Duodenal mucosa (tissue), 2 donors: ENCODE data around the gene PLCH2.

Source experiments
- H3K27ac ChIP-seq: one replicate; pipeline ENCODE4 v1.7.0; 2013; ENCODE audit warnings: low read depth, low read length
- H3K27me3 ChIP-seq, 2 donors: one replicate each; pipeline ENCODE4 v1.7.0; 2013; ENCODE audit warnings: low read length in 2 of 2, control low read depth in 1 of 2; ENCODE audit not compliant: insufficient read depth in 2 of 2, control insufficient read depth in 1 of 2
- H3K36me3 ChIP-seq, 2 donors: one replicate each; pipeline ENCODE4 v1.7.0; 2013; ENCODE audit warnings: low read length in 2 of 2, control low read depth in 1 of 2; ENCODE audit not compliant: insufficient read depth in 2 of 2, control insufficient read depth in 1 of 2
- H3K4me1 ChIP-seq, 2 donors: one replicate each; pipeline ENCODE4 v1.7.0; 2013; ENCODE audit warnings: low read length in 2 of 2, control low read depth in 1 of 2; ENCODE audit not compliant: insufficient read depth in 2 of 2, control insufficient read depth in 1 of 2
- H3K4me3 ChIP-seq, 2 donors: one replicate each; pipeline ENCODE4 v1.7.0; 2013; ENCODE audit warnings: low read length in 2 of 2, low read depth in 1 of 2
- H3K9ac ChIP-seq, 2 donors: one replicate each; pipeline ENCODE4 v1.7.0; 2013; ENCODE audit warnings: low read length in 2 of 2, low read depth in 1 of 2
- H3K9me3 ChIP-seq, 2 donors: one replicate each; pipeline ENCODE4 v1.7.0; 2013; ENCODE audit warnings: low read length in 2 of 2, control low read depth in 1 of 2; ENCODE audit not compliant: control insufficient read depth in 1 of 2

The PLCH2 gene

GRCh38 chr1:2530513-2531361 is 54.6 kb downstream of the PLCH2 start:
- H3K9me3 ChIP-seq, result no peaks in the 10 kb centered on the region
- no peak overlapping the region for H3K9ac ChIP-seq
- H3K27me3 ChIP-seq, result peaks cover 33 to 35% of the 10 kb centered on the region in 2 donors
- H3K4me1 ChIP-seq, result peaks cover 33 to 38% of the 10 kb centered on the region in 2 donors
- H3K4me3 ChIP-seq, result no peak overlapping the region
- no peak overlapping the region for H3K27ac ChIP-seq
- H3K36me3 ChIP-seq, result no peaks in the 10 kb centered on the region

GRCh38 chr1:2532485-2533160 is 56.5 kb downstream of the PLCH2 start:
- Histone ChIP-seq H3K9me3 (no peaks in the 10 kb centered on the region), H3K27ac (no peak overlapping the region), H3K36me3 (no peaks in the 10 kb centered on the region), H3K4me3 (no peak overlapping the region), H3K27me3 (peaks cover 45 to 47% of the 10 kb centered on the region in 2 donors), H3K4me1 (peaks cover 33 to 44% of the 10 kb centered on the region in 2 donors), H3K9ac (no peak overlapping the region)

- peaks cover 33 to 44% of the 10 kb centered on the region in 2 donors for H3K4me1 ChIP-seq
- no peaks in the 10 kb centered on the region for H3K36me3 ChIP-seq
- H3K27ac ChIP-seq, result no peak overlapping the region
- no peaks in the 10 kb centered on the region for H3K9me3 ChIP-seq
- H3K27me3 ChIP-seq, result peaks cover 44 to 47% of the 10 kb centered on the region in 2 donors
- no peak overlapping the region for H3K9ac ChIP-seq
- H3K4me3 ChIP-seq, result no peak overlapping the region
Measured at GRCh38 chr1:2533365-2533764, 57.3 kb downstream of the PLCH2 start.

GRCh38 chr1:2534315-2534686 is 58.2 kb downstream of the PLCH2 start:
- H3K27me3 ChIP-seq, result peaks cover 36 to 49% of the 10 kb centered on the region in 2 donors
- H3K9me3 ChIP-seq, result no peaks in the 10 kb centered on the region
- H3K9ac ChIP-seq, result no peak overlapping the region
- no peaks in the 10 kb centered on the region for H3K36me3 ChIP-seq
- H3K4me3 ChIP-seq, result no peak overlapping the region
- peaks cover 26 to 36% of the 10 kb centered on the region in 2 donors for H3K4me1 ChIP-seq
- H3K27ac ChIP-seq, result no peak overlapping the region

- H3K4me3 ChIP-seq, result no peak overlapping the region
- H3K9ac ChIP-seq, result no peak overlapping the region
- H3K36me3 ChIP-seq, result no peaks in the 10 kb centered on the region
- peaks cover 26 to 34% of the 10 kb centered on the region in 2 donors for H3K4me1 ChIP-seq
- H3K27ac ChIP-seq, result no peak overlapping the region
- peaks cover 36 to 54% of the 10 kb centered on the region in 2 donors for H3K27me3 ChIP-seq
- no peaks in the 10 kb centered on the region for H3K9me3 ChIP-seq
Measured at GRCh38 chr1:2534687-2535441, 58.8 kb downstream of the PLCH2 start.

DNA sequence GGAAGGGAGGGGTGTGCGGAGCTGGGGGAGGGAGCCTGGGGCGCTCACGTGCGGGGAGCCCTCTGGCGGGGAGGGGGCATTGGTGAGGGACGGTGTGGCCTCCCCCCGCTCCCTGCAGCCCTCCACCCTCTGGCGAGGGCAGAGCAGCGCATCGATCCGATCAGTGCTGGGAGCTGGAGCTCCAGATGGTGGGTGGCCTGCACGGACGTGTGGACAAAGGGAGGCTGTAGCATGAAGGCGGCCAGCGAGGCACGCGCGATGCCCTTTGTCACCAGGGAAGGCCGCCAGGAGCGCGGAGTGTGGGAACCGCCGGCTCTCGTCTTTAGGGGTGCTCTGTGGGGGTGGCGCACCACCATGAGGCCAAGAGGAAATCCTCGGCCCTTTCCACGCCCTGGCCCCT is 59.4 kb downstream of the PLCH2 start:
- H3K9ac ChIP-seq, result no peak overlapping the region
- H3K36me3 ChIP-seq, result no peaks in the 10 kb centered on the region
- no peaks in the 10 kb centered on the region for H3K9me3 ChIP-seq
- no peak overlapping the region for H3K27ac ChIP-seq
- peaks cover 26 to 33% of the 10 kb centered on the region in 2 donors for H3K4me1 ChIP-seq
- H3K27me3 ChIP-seq, result peaks cover 33 to 54% of the 10 kb centered on the region in 2 donors
- H3K4me3 ChIP-seq, result no peak overlapping the region

GRCh38 chr1:2535981-2536380 is 59.9 kb downstream of the PLCH2 start:
- no peak overlapping the region for H3K27ac ChIP-seq
- H3K9me3 ChIP-seq, result no peaks in the 10 kb centered on the region
- peaks cover 21 to 28% of the 10 kb centered on the region in 2 donors for H3K4me1 ChIP-seq
- H3K27me3 ChIP-seq, result peaks cover 28 to 50% of the 10 kb centered on the region in 2 donors
- no peak overlapping the region for H3K9ac ChIP-seq
- H3K4me3 ChIP-seq, result no peak overlapping the region
- no peaks in the 10 kb centered on the region for H3K36me3 ChIP-seq

DNA sequence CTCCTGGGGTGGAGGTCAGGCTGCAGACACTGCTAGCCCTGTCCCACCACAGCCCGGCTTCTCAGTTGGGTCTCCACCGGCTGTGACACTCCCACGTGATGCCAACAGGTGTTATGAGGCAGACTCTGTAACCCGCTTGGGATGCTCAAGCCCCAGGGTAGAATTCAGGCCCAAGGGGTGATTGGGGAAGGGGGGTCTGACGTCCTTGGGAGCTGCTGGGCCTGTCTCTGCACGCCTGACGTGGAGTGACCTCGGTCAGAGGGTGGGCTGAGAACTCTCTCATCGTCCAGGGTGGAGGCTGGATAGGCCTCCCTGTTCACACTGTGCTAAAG is 61.7 kb downstream of the PLCH2 start:
- Histone ChIP-seq H3K27me3 (peaks cover 28 to 35% of the 10 kb centered on the region in 2 donors), H3K36me3 (no peaks in the 10 kb centered on the region), H3K27ac (no peak overlapping the region), H3K4me3 (no peak overlapping the region), H3K9me3 (no peaks in the 10 kb centered on the region), H3K9ac (no peak overlapping the region), H3K4me1 (peaks cover 18 to 38% of the 10 kb centered on the region in 2 donors)

GRCh38 chr1:2538376-2538775 is 62.3 kb downstream of the PLCH2 start:
- Histone ChIP-seq H3K36me3 (no peaks in the 10 kb centered on the region), H3K4me1 (peaks cover 18 to 38% of the 10 kb centered on the region in 2 donors), H3K4me3 (no peak overlapping the region), H3K9ac (no peak overlapping the region), H3K27ac (no peak overlapping the region), H3K9me3 (no peaks in the 10 kb centered on the region), H3K27me3 (peaks cover 25 to 32% of the 10 kb centered on the region in 2 donors)

DNA sequence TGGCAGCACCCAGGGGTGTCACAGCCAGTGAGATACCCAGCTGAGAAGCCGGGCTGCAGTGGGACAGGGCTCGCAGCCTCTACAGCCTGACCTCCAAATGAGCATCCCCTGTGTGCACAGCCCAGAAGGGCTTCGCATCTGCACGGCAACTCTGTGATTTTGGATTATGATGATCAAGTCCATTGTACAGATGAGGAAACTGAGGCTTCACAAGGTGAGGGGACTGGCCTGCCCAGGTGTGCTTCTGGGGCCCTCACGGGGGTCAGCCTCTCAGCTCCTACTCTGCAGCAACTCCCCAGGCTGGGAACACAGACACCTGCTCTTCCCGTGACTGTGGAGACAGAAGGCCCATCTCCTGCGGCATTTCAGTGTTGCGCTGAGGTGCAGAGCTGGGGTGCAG is 62.8 kb downstream of the PLCH2 start:
- Histone ChIP-seq H3K27ac (no peak overlapping the region), H3K4me1 (peaks cover 18 to 41% of the 10 kb centered on the region in 2 donors), H3K36me3 (no peaks in the 10 kb centered on the region), H3K4me3 (no peak overlapping the region), H3K9ac (no peak overlapping the region), H3K27me3 (peaks cover 25 to 32% of the 10 kb centered on the region in 2 donors), H3K9me3 (no peaks in the 10 kb centered on the region)
